SH-SY5Y (cell line): ENCODE results near the gene LRIF1.

Experiments
- GATA2 ChIP-seq: IDR thresholded peaks from 2 replicates; pipeline ENCODE4 v1.6.1; 2011; ENCODE audit warnings: mild to moderate bottlenecking, low read depth, low read length
- GATA3 ChIP-seq: IDR thresholded peaks from 2 replicates; pipeline ENCODE4 v1.6.1; 2011; ENCODE audit warnings: low read depth, mild to moderate bottlenecking, low read length, moderate library complexity

DNA sequence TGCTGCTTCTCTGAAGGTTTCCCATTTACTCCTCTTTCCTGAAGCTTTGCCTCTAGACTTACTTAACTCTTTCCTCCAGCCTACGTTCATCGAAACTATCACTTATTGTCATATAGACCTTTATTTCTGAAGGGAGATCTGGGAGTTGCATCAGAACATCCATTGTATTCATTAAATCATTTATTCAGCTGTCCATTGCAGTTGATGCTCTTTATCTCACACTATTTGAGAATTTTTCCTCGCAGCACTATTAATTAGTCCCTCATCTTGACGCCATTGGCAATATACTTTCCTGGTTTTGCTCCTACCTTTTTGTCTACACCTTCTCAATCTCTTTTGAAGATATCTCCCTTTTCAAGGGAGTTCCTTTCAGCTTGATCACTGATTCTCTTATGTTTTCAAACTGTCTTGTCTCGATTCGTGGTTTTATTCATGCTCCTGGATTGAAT lies 757 bp upstream of the LRIF1 start:
- TF ChIP-seq GATA2 (no peak), GATA3 (no peak)
